T-helper 1 cell treated with Interleukin-12 subunit alpha and Interleukin-12 subunit beta and Interleukin-4 antibody, amounts not matched to agents 30 μg/mL and 1 μg/mL, for 36 hours (primary cell): Measurements from ENCODE around the gene SMARCD3.

Experiments
- H3K27ac Mint-ChIP-seq: one replicate; pipeline ENCODE4 v1.8.0; 2021; ENCODE audit warnings: mild to moderate bottlenecking, mixed read lengths
- H3K27me3 Mint-ChIP-seq: one replicate; pipeline ENCODE4 v1.8.0; 2021; ENCODE audit warnings: low read depth, mixed read lengths
- H3K36me3 Mint-ChIP-seq: one replicate; pipeline ENCODE4 v1.8.0; 2021; ENCODE audit warnings: low read depth, mixed read lengths
- H3K4me1 Mint-ChIP-seq: one replicate; pipeline ENCODE4 v1.8.0; 2021; ENCODE audit warnings: low read depth, mixed read lengths
- H3K4me3 Mint-ChIP-seq: one replicate; pipeline ENCODE4 v1.8.0; 2021; ENCODE audit warnings: mild to moderate bottlenecking, moderate library complexity, mixed read lengths
- H3K9me3 Mint-ChIP-seq: one replicate; pipeline ENCODE4 v1.8.0; 2021; ENCODE audit warnings: mixed read lengths

The SMARCD3 gene

DNA sequence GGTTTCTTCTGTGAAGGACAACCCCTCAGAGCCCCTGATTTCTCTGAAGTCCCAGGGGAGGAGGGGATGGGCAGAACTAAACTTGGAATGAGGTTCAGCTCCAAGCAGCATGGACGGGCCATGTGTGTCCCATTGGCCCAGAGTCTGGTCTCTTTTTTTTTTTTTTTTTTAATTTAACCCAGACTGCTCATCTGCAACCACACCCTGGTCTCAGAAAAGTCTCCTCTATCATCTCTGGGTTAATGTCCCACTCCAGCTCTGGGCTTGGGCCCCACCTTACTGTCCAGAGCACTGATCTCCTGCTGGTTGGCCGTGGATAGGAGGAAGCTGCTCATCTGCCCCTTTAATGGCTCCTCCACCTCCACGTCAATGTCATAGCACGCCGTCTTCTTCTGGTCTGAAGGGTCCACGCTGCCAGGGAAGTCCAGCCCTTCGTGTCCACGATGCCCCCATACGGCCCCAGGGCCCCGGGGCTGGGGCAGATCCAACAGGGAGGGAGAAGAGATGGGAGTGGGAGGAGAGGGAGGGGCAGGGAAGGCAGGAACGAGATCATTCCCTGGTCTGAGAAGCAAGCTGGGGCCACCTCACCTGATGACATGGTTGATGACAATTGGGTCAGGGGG is 8.5 kb downstream of the SMARCD3 start:
- Mint-ChIP-seq H3K36me3 (peaks cover 6% of the 10 kb centered on the region), H3K27me3 (peaks cover 6% of the 10 kb centered on the region), H3K4me1 (peaks cover 25% of the 10 kb centered on the region), H3K4me3 (no peak overlapping the region), H3K9me3 (no peaks in the 10 kb centered on the region), H3K27ac (no peak overlapping the region)

DNA sequence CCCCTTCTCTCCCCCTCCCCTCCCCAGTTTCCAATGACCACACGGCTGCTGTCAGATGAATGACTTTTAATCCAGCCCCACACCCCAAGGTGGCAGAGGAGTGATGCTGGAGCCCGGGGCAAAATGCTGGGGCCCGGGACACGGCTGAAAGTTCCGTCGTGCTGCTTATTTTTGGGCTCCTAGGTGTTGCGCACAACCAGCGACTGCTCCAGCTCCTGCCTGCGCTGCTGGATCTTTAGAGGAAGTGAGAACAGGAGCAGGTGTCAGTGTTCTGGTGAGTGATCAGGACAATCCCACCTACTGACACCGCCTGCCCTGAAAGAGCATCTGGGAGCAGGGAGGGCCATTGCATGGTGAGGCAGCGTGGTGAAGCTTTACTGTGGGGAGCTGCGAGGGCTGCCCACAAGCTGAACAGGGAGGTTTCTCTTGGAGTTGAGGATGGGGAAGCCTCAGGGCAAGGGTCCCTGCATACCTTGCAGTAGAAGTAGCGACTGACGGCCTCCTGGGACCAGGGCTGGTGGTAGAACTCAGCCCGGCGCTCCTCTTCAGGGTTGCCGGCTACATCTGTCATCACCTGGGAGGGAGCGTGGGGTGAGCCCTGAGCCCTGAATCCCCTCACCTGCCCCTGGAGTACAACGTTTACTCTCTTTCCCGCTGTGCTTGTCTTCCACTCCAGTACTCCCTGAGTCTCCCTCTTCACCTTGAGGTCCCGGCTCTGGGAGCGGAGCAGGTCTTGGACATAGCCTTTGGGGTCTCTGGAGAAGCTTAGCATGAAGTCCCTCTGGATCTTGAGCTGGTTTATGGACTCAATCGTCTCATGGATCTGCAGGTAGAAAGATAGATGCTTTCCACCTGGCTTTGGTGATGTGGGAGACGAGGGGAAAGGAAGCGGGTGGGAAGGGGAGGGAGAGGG is 9.3 kb downstream of the SMARCD3 start:
- Mint-ChIP-seq H3K36me3 (peaks cover 6% of the 10 kb centered on the region), H3K27ac (no peak overlapping the region)

DNA sequence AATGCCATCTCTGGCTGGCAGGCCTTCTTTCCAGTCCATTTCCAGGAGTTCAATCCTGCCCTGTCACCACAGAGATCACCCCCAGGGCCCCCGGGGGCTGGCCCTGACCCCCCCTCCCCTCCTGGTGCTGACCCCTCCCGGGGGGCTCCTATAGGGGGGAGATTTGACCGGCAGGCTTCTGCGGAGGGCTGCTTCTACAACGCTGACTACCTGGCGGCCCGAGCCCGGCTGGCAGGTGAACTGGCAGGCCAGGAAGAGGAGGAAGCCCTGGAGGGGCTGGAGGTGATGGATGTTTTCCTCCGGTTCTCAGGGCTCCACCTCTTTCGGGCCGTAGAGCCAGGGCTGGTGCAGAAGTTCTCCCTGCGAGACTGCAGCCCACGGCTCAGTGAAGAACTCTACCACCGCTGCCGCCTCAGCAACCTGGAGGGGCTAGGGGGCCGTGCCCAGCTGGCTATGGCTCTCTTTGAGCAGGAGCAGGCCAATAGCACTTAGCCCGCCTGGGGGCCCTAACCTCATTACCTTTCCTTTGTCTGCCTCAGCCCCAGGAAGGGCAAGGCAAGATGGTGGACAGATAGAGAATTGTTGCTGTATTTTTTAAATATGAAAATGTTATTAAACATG is 10.2 kb downstream of the SMARCD3 start:
- Mint-ChIP-seq H3K27ac (no peak overlapping the region), H3K9me3 (no peaks in the 10 kb centered on the region), H3K27me3 (no peaks in the 10 kb centered on the region), H3K4me3 (no peak overlapping the region), H3K36me3 (peaks cover 9% of the 10 kb centered on the region), H3K4me1 (peaks cover 19% of the 10 kb centered on the region)

More for the DNA sequence above, 9.3 kb downstream of the SMARCD3 start:
- H3K27me3 Mint-ChIP-seq = no peaks in the 10 kb centered on the region
- no peak overlapping the region for H3K4me3 Mint-ChIP-seq
- H3K9me3 Mint-ChIP-seq = no peaks in the 10 kb centered on the region
- H3K4me1 Mint-ChIP-seq = peaks cover 21% of the 10 kb centered on the region

DNA sequence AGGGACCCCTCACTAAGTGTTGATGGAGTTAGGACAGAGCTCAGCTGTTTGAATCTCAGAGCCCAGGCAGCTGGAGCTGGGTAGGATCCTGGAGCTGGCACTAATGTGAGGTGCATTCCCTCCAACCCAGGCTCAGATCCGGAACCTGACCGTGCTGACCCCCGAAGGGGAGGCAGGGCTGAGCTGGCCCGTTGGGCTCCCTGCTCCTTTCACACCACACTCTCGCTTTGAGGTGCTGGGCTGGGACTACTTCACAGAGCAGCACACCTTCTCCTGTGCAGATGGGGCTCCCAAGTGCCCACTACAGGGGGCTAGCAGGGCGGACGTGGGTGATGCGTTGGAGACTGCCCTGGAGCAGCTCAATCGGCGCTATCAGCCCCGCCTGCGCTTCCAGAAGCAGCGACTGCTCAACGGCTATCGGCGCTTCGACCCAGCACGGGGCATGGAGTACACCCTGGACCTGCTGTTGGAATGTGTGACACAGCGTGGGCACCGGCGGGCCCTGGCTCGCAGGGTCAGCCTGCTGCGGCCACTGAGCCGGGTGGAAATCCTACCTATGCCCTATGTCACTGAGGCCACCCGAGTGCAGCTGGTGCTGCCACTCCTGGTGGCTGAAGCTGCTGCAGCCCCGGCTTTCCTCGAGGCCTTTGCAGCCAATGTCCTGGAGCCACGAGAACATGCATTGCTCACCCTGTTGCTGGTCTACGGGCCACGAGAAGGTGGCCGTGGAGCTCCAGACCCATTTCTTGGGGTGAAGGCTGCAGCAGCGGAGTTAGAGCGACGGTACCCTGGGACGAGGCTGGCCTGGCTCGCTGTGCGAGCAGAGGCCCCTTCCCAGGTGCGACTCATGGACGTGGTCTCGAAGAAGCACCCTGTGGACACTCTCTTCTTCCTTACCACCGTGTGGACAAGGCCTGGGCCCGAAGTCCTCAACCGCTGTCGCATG is 11.0 kb downstream of the SMARCD3 start:
- H3K4me3 Mint-ChIP-seq = no peak overlapping the region
- no peak overlapping the region for H3K27ac Mint-ChIP-seq
- no peaks in the 10 kb centered on the region for H3K9me3 Mint-ChIP-seq
- H3K27me3 Mint-ChIP-seq = no peaks in the 10 kb centered on the region
- H3K36me3 Mint-ChIP-seq = peaks cover 12% of the 10 kb centered on the region
- peaks cover 17% of the 10 kb centered on the region for H3K4me1 Mint-ChIP-seq

DNA sequence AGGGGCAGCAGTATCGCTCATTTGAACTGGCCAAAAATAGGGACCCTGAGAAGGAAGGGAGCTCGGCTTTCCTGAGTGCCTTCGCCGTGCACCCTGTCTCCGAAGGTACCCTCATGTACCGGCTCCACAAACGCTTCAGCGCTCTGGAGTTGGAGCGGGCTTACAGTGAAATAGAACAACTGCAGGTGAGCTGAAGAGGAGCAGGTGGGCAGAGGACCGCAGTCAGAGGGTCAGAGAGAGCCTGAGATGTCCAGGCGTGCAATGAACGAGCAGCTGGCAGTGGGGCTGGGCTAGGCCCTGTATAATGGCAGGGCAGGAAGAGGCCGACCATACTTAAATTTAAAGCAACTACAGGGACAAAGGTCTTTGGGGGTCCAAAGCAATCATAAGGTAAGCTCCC is 12.1 kb downstream of the SMARCD3 start:
- Mint-ChIP-seq H3K4me1 (peaks cover 24% of the 10 kb centered on the region), H3K27ac (no peak overlapping the region), H3K27me3 (no peaks in the 10 kb centered on the region), H3K36me3 (peaks cover 12% of the 10 kb centered on the region), H3K4me3 (no peak overlapping the region), H3K9me3 (no peaks in the 10 kb centered on the region)

DNA sequence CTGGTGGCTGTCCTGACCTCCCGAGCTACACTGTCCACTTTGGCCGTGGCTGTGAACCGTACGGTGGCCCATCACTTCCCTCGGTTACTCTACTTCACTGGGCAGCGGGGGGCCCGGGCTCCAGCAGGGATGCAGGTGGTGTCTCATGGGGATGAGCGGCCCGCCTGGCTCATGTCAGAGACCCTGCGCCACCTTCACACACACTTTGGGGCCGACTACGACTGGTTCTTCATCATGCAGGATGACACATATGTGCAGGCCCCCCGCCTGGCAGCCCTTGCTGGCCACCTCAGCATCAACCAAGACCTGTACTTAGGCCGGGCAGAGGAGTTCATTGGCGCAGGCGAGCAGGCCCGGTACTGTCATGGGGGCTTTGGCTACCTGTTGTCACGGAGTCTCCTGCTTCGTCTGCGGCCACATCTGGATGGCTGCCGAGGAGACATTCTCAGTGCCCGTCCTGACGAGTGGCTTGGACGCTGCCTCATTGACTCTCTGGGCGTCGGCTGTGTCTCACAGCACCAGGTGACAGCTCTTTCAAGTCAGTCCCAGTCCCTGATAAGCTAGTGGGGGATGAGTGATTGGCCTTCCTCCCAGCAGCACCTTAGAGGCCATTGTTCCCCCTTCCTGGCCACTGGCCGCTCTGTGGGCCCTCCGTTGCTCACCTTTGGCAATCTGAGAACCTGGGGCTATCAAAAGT is 13.3 kb downstream of the SMARCD3 start:
- H3K27me3 Mint-ChIP-seq = peaks cover 2% of the 10 kb centered on the region
- H3K27ac Mint-ChIP-seq = no peak overlapping the region

DNA sequence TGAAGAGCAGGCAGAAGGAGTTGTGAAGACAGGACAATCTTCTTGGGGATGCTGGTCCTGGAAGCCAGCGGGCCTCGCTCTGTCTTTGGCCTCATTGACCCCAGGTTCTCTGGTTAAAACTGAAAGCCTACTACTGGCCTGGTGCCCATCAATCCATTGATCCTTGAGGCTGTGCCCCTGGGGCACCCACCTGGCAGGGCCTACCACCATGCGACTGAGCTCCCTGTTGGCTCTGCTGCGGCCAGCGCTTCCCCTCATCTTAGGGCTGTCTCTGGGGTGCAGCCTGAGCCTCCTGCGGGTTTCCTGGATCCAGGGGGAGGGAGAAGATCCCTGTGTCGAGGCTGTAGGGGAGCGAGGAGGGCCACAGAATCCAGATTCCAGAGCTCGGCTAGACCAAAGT is 14.7 kb downstream of the SMARCD3 start:
- H3K4me3 Mint-ChIP-seq = peak overlapping the region; percentile 100
- peaks cover 6% of the 10 kb centered on the region for H3K27me3 Mint-ChIP-seq

More for the DNA sequence above, 13.3 kb downstream of the SMARCD3 start:
- Mint-ChIP-seq H3K36me3 (peaks cover 12% of the 10 kb centered on the region), H3K4me3 (peak overlapping the region; percentile 10), H3K4me1 (peaks cover 24% of the 10 kb centered on the region), H3K9me3 (no peaks in the 10 kb centered on the region)

DNA sequence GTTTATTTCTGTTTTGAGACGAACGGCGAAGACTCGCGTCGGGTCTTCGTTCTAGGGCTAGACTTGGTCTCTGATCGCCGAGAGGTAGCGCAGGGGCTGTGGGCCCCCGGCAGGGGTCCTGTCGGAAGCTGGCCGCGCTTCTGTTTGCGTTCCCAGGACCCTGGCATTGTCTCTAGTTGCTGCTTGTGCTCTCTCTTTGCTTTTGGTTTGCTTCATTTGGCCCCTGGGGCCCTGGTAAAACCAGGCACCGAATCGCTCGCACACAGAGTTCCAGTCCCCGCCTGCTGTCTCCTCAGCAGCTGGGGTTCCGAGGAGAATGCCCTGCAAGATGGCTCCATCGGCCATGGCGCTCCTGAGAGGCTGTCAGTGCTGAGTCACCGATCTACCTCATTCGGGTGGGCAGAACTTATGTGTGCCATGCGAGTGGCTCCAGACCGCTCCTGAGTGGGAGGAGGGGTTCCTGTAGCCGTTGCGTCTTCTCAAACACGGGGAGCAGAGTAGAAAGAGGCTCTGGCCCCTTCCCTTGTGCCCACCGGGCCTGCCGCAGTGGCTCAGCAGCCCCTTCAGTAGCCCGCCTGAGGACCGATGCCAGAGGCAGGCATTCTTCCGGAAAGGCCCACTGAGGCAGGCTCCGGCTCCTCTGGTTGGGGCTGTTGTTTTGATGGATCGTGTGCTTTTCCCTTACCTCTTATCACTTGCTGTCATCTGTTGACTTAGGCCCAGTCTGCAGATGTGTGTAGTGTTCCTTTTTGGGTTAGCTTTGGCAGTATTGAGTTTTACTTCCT is 15.4 kb downstream of the SMARCD3 start:
- H3K27ac Mint-ChIP-seq = peak overlapping the region; percentile 100
- no peaks in the 10 kb centered on the region for H3K9me3 Mint-ChIP-seq
- peaks cover 6% of the 10 kb centered on the region for H3K27me3 Mint-ChIP-seq
- H3K4me3 Mint-ChIP-seq = peak overlapping the region; percentile 100
- H3K36me3 Mint-ChIP-seq = peaks cover 10% of the 10 kb centered on the region
- peaks cover 25% of the 10 kb centered on the region for H3K4me1 Mint-ChIP-seq

More for the DNA sequence above, 14.7 kb downstream of the SMARCD3 start:
- H3K27ac Mint-ChIP-seq = peak overlapping the region; percentile 100
- no peaks in the 10 kb centered on the region for H3K9me3 Mint-ChIP-seq
- H3K4me1 Mint-ChIP-seq = peaks cover 24% of the 10 kb centered on the region
- H3K36me3 Mint-ChIP-seq = peaks cover 10% of the 10 kb centered on the region

DNA sequence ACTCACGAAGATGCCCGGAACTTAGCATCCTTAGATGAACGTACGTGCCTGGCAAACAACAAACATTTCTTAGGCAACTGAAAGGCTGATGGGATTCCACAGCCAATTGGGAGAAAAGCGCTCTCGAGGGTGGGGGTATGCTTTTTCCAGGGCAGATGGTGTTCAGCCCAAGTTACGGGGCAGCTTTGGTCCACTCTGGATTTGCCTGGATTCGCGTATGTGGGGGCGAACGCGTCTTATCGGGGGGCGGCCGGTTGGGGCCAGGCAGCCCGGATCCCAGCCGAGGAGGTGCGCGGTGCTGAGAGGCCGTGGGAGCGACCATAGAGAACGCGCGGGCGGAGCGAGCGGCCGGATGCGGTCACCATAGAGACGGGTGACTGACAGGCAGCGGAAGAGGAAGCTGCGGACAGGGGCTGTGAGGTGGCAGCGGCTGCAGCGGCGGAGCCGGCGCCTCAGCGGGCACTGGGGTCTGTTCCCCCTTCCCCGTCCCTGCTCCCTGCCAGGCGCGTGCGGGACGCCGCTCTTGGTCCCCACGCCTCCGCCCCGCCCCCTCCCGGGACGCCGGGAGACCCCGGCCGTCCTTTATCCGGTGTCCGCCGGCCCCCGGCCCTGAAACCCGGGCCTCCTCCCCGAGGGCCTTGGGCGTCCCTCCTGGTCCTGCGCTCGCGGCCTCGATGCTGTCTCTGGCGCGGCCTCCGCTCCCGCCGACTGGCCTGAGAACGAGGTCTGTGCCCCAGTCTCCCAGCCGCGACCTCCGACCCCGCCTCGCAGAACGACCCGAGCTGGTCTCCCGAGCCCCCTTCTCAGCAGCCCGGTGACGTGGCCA is 16.2 kb downstream of the SMARCD3 start, which contains the start of gene CHPF2:
Gene CHPF2 (plus strand): TSS at position 393 of the 826 bp plus-strand sequence. CDS start 1,529 bp downstream, outside the sequence.
- no peaks in the 10 kb centered on the region for H3K9me3 Mint-ChIP-seq
- H3K36me3 Mint-ChIP-seq = peaks cover 10% of the 10 kb centered on the region
- H3K4me1 Mint-ChIP-seq = peaks cover 29% of the 10 kb centered on the region
- peak within 1 kb of the TSS; percentile 100 for H3K27ac Mint-ChIP-seq
- H3K4me3 Mint-ChIP-seq = peak within 1 kb of the TSS; percentile 100
- peaks cover 6% of the 10 kb centered on the region for H3K27me3 Mint-ChIP-seq

DNA sequence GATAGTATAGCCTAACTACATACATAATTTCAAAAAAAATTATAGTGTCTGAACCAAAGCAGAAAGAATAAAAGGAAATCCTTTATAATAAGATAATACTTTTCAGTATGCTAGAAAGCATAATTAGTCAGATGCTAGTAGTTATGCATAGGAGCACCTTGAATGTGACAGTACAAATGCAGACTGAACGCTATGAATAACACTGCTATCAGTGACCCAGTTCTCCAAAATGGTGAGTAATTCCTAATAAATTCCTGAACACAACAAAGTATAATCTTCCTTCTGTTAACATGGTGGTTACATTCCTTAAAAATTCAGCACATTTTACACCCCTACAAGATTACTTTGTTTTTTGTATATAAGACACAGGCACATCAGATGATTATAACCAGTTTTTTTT is 17.4 kb downstream of the SMARCD3 start:
- Mint-ChIP-seq H3K4me3 (no peak overlapping the region), H3K36me3 (peaks cover 9% of the 10 kb centered on the region), H3K27me3 (peaks cover 6% of the 10 kb centered on the region), H3K27ac (no peak overlapping the region), H3K4me1 (peaks cover 40% of the 10 kb centered on the region), H3K9me3 (no peaks in the 10 kb centered on the region)

DNA sequence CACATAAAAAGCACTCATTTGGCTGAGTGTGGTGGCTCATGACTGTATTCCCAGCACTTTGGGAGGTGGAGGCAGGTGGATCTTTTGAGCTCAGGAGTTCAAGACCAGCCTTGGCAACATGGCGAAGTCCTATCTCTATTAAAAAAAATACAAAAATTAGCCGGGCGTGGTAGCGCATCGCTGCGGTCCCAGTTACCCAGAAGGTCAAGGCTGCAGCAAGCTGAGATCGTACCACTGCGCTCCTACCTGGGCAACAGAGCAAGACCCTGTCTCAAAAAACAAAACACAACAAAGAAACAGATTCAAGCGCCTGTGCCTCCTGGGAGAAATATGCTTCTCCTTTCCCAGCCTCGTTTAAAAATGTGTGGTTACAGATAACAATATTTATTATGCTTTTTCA is 19.2 kb downstream of the SMARCD3 start:
- Mint-ChIP-seq H3K27me3 (peaks cover 6% of the 10 kb centered on the region), H3K4me1 (peaks cover 45% of the 10 kb centered on the region)

More for the DNA sequence above, 19.2 kb downstream of the SMARCD3 start:
- Mint-ChIP-seq H3K9me3 (no peaks in the 10 kb centered on the region), H3K4me3 (no peak overlapping the region), H3K27ac (no peak overlapping the region), H3K36me3 (peaks cover 17% of the 10 kb centered on the region)
